Fibroblast of villous mesenchyme (primary cell): ENCODE results near the gene AMOTL1. TPM values are rescaled to one million over a fixed set of nuclear protein-coding genes. Genes with fewer than 3 reads are reported as not detected.
"Not testable (repeated sequence)": the region's sequence is repeated elsewhere in the genome, so short reads cannot be mapped to it uniquely, and the experiment has no call there.

Source experiments
- DNase-seq: peaks from one replicate; pipeline ENCODE4 v3.0.0-alpha.2; 2010; ENCODE audit warnings: low read depth
- H3K4me3 ChIP-seq: 2 replicates; pipeline ENCODE4 v1.5.1; 2011; ENCODE audit warnings: low read depth, mild to moderate bottlenecking, low read length
- total RNA-seq: library from RNA; depleted of rRNA; stranded (reverse); fragments of >200 nt; gene quantifications from 2 replicates; pipeline ENCODE4 v1.2.3, GENCODE V29; 2012
- TF ChIP-seq, protein P1 (sequence below): IDR thresholded peaks from 2 replicates; pipeline ENCODE4 v1.5.1; 2012; ENCODE audit warnings: low read depth, mild to moderate bottlenecking, low read length; ENCODE audit not compliant: insufficient read depth

Gene AMOTL1
- total RNA-seq, 1 donor = 25.9 TPM

DNA sequence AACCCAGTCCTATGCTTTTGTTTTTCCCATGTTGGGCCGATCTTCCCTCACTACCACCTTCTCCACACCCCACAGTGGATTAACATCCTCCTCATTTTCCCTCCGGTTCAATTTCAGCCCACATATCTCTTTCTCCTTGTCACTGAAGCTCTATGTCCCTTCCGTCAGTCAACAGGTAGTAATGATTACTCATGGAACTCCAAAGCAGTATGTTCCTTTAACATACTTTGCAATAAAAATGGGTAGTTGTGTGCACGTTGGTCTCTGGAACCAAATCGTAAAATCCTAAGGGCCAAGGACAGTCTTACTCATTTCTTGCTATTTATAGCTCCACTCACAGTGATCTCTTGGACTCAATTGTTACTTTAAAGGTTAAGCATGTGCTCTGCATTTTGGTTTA is 20.2 kb downstream of the AMOTL1 start:
- H3K4me3 ChIP-seq = no peak overlapping the region
- TF ChIP-seq, protein P1, sequence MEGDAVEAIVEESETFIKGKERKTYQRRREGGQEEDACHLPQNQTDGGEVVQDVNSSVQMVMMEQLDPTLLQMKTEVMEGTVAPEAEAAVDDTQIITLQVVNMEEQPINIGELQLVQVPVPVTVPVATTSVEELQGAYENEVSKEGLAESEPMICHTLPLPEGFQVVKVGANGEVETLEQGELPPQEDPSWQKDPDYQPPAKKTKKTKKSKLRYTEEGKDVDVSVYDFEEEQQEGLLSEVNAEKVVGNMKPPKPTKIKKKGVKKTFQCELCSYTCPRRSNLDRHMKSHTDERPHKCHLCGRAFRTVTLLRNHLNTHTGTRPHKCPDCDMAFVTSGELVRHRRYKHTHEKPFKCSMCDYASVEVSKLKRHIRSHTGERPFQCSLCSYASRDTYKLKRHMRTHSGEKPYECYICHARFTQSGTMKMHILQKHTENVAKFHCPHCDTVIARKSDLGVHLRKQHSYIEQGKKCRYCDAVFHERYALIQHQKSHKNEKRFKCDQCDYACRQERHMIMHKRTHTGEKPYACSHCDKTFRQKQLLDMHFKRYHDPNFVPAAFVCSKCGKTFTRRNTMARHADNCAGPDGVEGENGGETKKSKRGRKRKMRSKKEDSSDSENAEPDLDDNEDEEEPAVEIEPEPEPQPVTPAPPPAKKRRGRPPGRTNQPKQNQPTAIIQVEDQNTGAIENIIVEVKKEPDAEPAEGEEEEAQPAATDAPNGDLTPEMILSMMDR = no peak
- peak; percentile 59 for DNase-seq

DNA sequence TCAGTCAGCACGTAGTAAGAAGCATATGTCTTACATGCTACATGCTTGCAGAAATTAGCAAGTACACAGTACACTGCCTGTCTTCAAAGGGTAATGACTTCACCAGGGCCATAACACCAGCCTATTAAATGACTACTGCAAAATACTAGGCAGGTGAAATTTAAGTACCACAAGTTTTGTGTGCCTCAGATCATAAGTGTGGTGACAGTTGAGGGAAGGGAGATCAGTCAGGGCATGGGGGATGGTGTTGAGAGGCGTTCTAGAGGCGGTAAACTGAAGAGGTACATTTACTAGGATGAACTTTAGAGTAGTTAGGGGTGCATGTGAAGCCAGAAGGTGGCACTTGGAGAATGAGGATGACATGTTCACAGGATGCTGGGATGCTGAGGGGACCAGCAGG is 22.0 kb downstream of the AMOTL1 start:
- TF ChIP-seq, protein P1 = no peak
- DNase-seq = no peak
- no peak overlapping the region for H3K4me3 ChIP-seq

DNA sequence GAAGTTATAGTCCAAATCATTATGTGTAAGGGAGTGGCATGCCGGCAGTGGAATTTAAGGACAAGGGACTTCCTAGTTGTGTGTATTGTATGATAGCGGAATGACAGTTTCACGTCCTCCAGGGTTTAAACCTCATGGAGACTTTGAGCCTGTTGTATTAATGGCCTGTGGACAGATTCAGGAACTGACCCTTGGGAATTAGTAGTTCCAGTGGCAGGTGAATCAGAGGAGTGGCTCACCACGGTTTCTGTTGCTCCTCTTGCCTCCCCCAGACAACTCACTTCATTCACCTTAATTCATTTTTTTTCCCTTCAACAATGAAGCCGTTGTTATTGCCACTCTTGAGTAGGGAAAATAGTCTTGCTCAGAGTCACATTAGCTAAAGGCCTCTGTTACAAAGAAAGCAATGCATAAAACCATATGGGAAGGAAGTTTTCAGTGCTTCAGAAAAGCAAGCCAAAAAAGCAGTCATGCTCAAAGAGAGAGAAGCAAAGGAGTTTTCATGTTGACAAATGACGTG is 22.6 kb downstream of the AMOTL1 start:
- no peak for DNase-seq
- TF ChIP-seq, protein P1 = no peak

DNA sequence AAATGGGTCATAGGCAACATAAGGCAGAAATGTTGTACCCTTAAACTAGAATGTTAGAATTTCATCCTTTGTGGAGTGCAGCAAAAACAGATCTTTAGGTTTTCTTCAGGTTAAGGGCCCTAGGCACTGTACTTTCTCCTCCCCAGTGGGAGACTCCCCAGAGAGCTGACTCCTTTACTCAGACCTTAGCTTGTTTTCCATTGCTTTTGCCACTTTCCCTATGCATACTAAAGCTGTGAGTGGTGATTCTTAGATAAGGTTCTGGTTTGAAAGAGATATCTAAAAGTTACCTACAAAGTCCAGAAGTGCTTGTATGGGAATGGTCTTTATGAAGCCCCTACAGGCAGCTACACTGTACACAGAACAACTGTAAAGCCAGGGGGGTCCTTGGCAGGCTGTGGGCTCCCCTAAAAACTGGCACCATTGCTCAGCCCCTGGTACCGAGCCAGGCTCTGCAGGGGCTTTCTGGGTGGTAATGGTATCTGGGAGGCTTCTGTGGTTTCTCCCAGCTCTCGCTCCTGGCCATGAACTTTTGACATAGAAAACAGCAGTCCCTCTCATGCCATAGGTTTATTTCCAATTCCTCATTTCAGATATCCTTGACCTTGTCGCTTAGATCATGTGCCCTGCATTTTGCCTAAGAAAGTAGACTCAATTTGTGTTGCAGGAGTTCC is 23.2 kb downstream of the AMOTL1 start:
- H3K4me3 ChIP-seq = no peak overlapping the region
- no peak for DNase-seq
- TF ChIP-seq, protein P1 = no peak

More for the DNA sequence above, 22.6 kb downstream of the AMOTL1 start:
- no peak overlapping the region for H3K4me3 ChIP-seq

DNA sequence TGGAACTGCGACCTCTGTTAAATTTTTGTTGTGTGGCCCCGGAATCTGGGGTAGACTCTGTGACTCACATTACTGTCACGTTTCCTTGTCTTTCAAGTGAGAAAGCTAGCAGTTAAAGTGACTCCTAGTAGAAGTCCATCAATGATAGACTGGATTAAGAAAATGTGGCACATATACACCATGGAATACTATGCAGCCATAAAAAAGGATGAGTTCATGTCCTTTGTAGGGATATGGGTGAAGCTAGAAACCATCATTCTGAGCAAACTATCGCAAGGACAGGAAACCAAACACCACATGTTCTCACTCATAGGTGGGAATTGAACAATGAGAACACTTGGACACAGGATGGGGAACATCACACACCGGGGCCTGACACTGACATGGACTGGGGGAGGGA is 23.8 kb downstream of the AMOTL1 start:
- not testable (repeated sequence) for DNase-seq, H3K4me3 ChIP-seq

DNA sequence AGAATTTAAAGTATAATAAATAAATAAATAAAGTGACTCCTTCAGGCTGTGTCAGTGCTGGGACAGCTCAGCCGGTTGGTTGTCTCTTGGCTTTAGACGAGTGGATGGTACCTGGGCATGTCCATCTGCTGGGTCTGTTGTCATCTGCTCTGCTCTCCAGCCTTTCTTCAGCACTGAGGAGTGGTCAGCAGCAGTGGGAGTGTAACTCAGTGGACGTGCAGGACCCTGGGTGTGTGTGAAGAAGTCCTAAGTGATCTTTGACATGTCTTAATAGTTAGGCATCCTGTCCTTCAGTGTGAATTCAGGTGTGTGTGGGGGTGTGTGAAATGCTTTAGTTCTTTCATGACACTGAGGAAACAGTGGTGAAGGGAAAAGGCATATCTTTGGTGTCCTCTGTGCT is 24.3 kb downstream of the AMOTL1 start:
- H3K4me3 ChIP-seq = no peak overlapping the region
- TF ChIP-seq, protein P1 = no peak
- DNase-seq = peak; percentile 21

DNA sequence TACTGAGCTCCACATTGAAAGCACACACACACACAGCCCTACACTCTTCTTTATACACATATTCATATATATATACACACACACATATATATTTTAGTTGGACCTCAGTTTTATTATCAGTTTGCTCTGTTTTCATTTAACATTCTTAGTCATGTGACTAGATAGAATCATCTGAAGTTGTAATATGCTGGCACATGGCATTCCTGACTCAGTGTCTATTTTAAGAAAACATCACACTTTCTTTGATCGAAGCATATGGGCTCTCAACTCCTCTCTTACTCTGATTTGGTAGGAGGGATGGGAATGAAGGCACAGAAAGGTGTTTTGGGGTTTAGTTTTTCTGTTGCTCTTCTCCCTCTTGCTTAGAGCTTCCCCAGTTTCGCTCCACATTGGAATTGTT is 24.8 kb downstream of the AMOTL1 start:
- DNase-seq = peak; percentile 25
- TF ChIP-seq, protein P1 = no peak
- no peak overlapping the region for H3K4me3 ChIP-seq
